ENCODE measurements around the gene MAST4.

GRCh38 chr5:66747607-66748006, 151.4 kb downstream of the MAST4 start:
- no peak for TF ChIP-seq POLR2AphosphoS5 (IDR thresholded peaks at IDR 0.05)
- no peak for TF ChIP-seq CTCF (IDR thresholded peaks at IDR 0.05)
- no peak for TF ChIP-seq POLR2A (IDR thresholded peaks at IDR 0.05)
